Keratinocyte (primary cell): ENCODE results near the gene TRAM2. TPM values are rescaled to one million over a fixed set of nuclear protein-coding genes. Genes with fewer than 3 reads are reported as not detected.

Experiments
- DNase-seq: peaks from one replicate; pipeline ENCODE4 v3.0.0-alpha.2; 2011; ENCODE audit warnings: low read depth, missing footprints, low spot score
- FAIRE-seq: peaks from 2 replicates; lab custom pipeline; 2011; peaks lifted over from hg19 to GRCh38; lab: Jason Lieb, UNC
- H2AFZ ChIP-seq: 2 replicates; pipeline ENCODE4 v1.6.0; 2012; ENCODE audit warnings: low read length, control low read depth, inconsistent platforms; ENCODE audit not compliant: control insufficient read depth
- H3K27ac ChIP-seq: 2 replicates; pipeline ENCODE4 v1.5.1; 2011; ENCODE audit warnings: low read length; ENCODE audit not compliant: control insufficient read depth, insufficient read depth
- H3K27me3 ChIP-seq: 3 replicates; pipeline ENCODE4 v1.6.0; 2011; ENCODE audit warnings: low read length; ENCODE audit not compliant: control insufficient read depth, insufficient read depth; ENCODE audit errors: extremely low read depth
- H3K36me3 ChIP-seq, 2 experiments: 2 replicates in 1 of 2; 3 replicates in 1 of 2; pipeline ENCODE4 v1.5.1; 2011; ENCODE audit warnings: low read length in 2 of 2, mild to moderate bottlenecking in 1 of 2; ENCODE audit not compliant: control insufficient read depth in 2 of 2, insufficient read depth in 2 of 2; ENCODE audit errors: extremely low read depth in 1 of 2
- H3K4me1 ChIP-seq: 3 replicates; pipeline ENCODE4 v1.5.1; 2011; ENCODE audit warnings: low read length; ENCODE audit not compliant: control insufficient read depth, insufficient read depth; ENCODE audit errors: extremely low read depth
- H3K4me2 ChIP-seq: 3 replicates; pipeline ENCODE4 v1.6.0; 2011; ENCODE audit warnings: low read depth, low read length; ENCODE audit not compliant: control insufficient read depth, insufficient read depth; ENCODE audit errors: extremely low read depth
- H3K4me3 ChIP-seq, 3 experiments: fragments of 200-600 bp in 1 of 3; sonication (generic) in 1 of 3; 2 replicates in 2 of 3; 3 replicates in 1 of 3; pipeline ENCODE4 v1.5.1; 2011 to 2016; ENCODE audit warnings: low read length in 3 of 3, mild to moderate bottlenecking in 3 of 3, control low read depth in 2 of 3, inconsistent platforms in 1 of 3, low read depth in 1 of 3, mixed read lengths in 1 of 3, mixed run types in 1 of 3, moderate library complexity in 1 of 3; ENCODE audit not compliant: control insufficient read depth in 2 of 3, insufficient read depth in 2 of 3; ENCODE audit errors: extremely low read depth in 1 of 3
- H3K79me2 ChIP-seq: 2 replicates; pipeline ENCODE4 v1.6.0; 2012; ENCODE audit warnings: low read length; ENCODE audit not compliant: control insufficient read depth, insufficient read depth
- H3K9ac ChIP-seq: 3 replicates; pipeline ENCODE4 v1.6.0; 2011; ENCODE audit warnings: low read length; ENCODE audit not compliant: control insufficient read depth, insufficient read depth; ENCODE audit errors: extremely low read depth
- H3K9me1 ChIP-seq: 3 replicates; pipeline ENCODE4 v1.6.0; 2011; ENCODE audit warnings: low read length; ENCODE audit not compliant: control insufficient read depth, insufficient read depth; ENCODE audit errors: extremely low read depth
- H3K9me3 ChIP-seq: 2 replicates; pipeline ENCODE4 v1.5.1; 2012; ENCODE audit warnings: low read depth, low read length; ENCODE audit not compliant: control insufficient read depth
- H4K20me1 ChIP-seq: 3 replicates; pipeline ENCODE4 v1.6.0; 2011; ENCODE audit warnings: low read length; ENCODE audit not compliant: control insufficient read depth, insufficient read depth; ENCODE audit errors: extremely low read depth
- CTCF ChIP-seq, 3 experiments: IDR thresholded peaks in 1 of 3; conservative IDR thresholded peaks in 1 of 3; optimal IDR thresholded peaks in 1 of 3; 2 replicates in 2 of 3; 3 replicates in 1 of 3; pipeline versions ENCODE3 to v1.5.1; 2011; ENCODE audit warnings: low read length in 3 of 3, mild to moderate bottlenecking in 3 of 3, moderate library complexity in 2 of 3, control low read depth in 1 of 3, inconsistent platforms in 1 of 3; ENCODE audit not compliant: insufficient read depth in 2 of 3; ENCODE audit errors: extremely low read depth in 1 of 3
- EZH2 ChIP-seq: IDR thresholded peaks from one replicate; pipeline ENCODE4 v1.6.1; 2012; ENCODE audit warnings: inconsistent platforms, mild to moderate bottlenecking, low read length, moderate library complexity
- dilution Hi-C: fragments of 300-500 bp; cut with MboI; formaldehyde crosslinking; loops from one replicate; pipeline ENCODE4 v1.7.0; 2020; ENCODE audit warnings: low sequenced_read_pairs; ENCODE audit not compliant: extremely low pct_ligation_motif_present
- polyA plus RNA-seq, 5 experiments: library from polyadenylated mRNA; depleted of rRNA in 3 of 5; stranded (reverse) in 3 of 5; stranded (forward) in 1 of 5; unstranded in 1 of 5; fragments of >200 nt; gene quantifications; 1 replicate in 1 of 5; 2 replicates in 3 of 5; 3 replicates in 1 of 5; pipeline versions ENCODE4 v1.2.1 to v1.2.3, GENCODE V29; 2011 to 2012; ENCODE audit warnings: missing spikeins in 2 of 5, low read depth in 1 of 5, low replicate concordance in 1 of 5

Gene TRAM2
- polyA plus RNA-seq, 1 donor (not counting 4 experiments of a cell fraction or from before 2014, with no cell fraction given): 9.2 TPM

- DNase-seq (no peak), FAIRE-seq (no peak)
- Histone ChIP-seq H4K20me1 (no peaks in the 10 kb centered on the region), H3K36me3 (peaks cover 0 to 14% of the 10 kb centered on the region in 2 experiments), H3K79me2 (peaks cover 5% of the 10 kb centered on the region), H3K27me3 (no peaks in the 10 kb centered on the region), H3K4me1 (peaks cover 59% of the 10 kb centered on the region), H3K4me2 (no peak overlapping the region), H3K9ac (no peak overlapping the region), H3K27ac (no peak overlapping the region), H3K9me3 (no peaks in the 10 kb centered on the region), H3K9me1 (no peaks in the 10 kb centered on the region), H2AFZ (no peak overlapping the region), H3K4me3 (no peak overlapping the region)
- TF ChIP-seq EZH2: no peak
- TF ChIP-seq CTCF (optimal IDR thresholded peaks at IDR 0.05 in 1 of 3, IDR thresholded peaks at IDR 0.05 in 1 of 3, conservative IDR thresholded peaks at IDR 0.05 in 1 of 3; ENCODE audit: extremely low read depth in 1 of 3, insufficient read depth in 2 of 3, low read length in 3 of 3): no peak
- dilution Hi-C loops: no loop called here
These were observed 60.6 kb downstream of the TRAM2 start for GRCh38 chr6:52516269-52516668.

- Histone ChIP-seq H3K9me1 (no peaks in the 10 kb centered on the region), H4K20me1 (no peaks in the 10 kb centered on the region), H3K4me3 (no peak overlapping the region), H3K79me2 (peaks cover 5% of the 10 kb centered on the region), H3K27ac (peak overlapping the region; percentile 60), H3K9ac (peak overlapping the region; percentile 13), H3K36me3 (peaks cover 0 to 14% of the 10 kb centered on the region in 2 experiments), H3K27me3 (no peaks in the 10 kb centered on the region), H2AFZ (no peak overlapping the region), H3K9me3 (no peaks in the 10 kb centered on the region), H3K4me2 (peak overlapping the region; percentile 33), H3K4me1 (peaks cover 59% of the 10 kb centered on the region)
- FAIRE-seq (peak; percentile 69), DNase-seq (no peak)
- dilution Hi-C loops: no loop called here
- TF ChIP-seq CTCF (optimal IDR thresholded peaks at IDR 0.05 in 1 of 3, IDR thresholded peaks at IDR 0.05 in 1 of 3, conservative IDR thresholded peaks at IDR 0.05 in 1 of 3; ENCODE audit: extremely low read depth in 1 of 3, insufficient read depth in 2 of 3, low read length in 3 of 3) (no peak), EZH2 (no peak)
These were observed 61.5 kb downstream of the TRAM2 start for GRCh38 chr6:52515219-52515960.
